HCT116 (cell line): Measurements from ENCODE around the gene PDE7B. TPM values are rescaled to one million over a fixed set of nuclear protein-coding genes. Genes with fewer than 3 reads are reported as not detected.

Source experiments
- ATAC-seq: fragments of 200-7000 bp; cut with Tn5 transposase; 2 replicates; pipeline ENCODE4 v1.9.1; 2020; ENCODE audit warnings: mild to moderate bottlenecking, moderate library complexity
- BruUV-seq: library from RNA; stranded (reverse); fragments of 400-500 nt; replicated peaks from 2 replicates; lab custom pipeline; 2021; lab: Mats Ljungman, UMichigan
- CTCF ChIA-PET: fragments of 300-600 bp; sonication (Branson Sonifier 250); formaldehyde crosslinking; loops from one replicate; lab custom pipeline; 2021; ENCODE audit warnings: antibody characterized with exemption; lab: Charles Lee
- POLR2A ChIA-PET: fragments of 300-600, 350-600 bp; sonication (Branson Sonifier 250); formaldehyde crosslinking; loops from one replicate; lab custom pipeline; 2021; ENCODE audit warnings: antibody characterized with exemption; lab: Charles Lee
- RAD21 ChIA-PET, 2 experiments: fragments of 300-600 bp; sonication (Branson Sonifier 250); formaldehyde crosslinking; loops; one replicate each; lab custom pipeline; 2023; ENCODE audit warnings: low total read pairs in 2 of 2; ENCODE audit not compliant: uncharacterized antibody in 2 of 2, unreplicated experiment in 2 of 2, low non-redundant PET in 1 of 2; lab: Charles Lee
- DNase-seq: peaks from one replicate; pipeline ENCODE4 v3.0.0-alpha.2; 2010; ENCODE audit warnings: low read depth, low spot score
- H2AFZ ChIP-seq: fragments of 200-600 bp; shearing (Covaris generic), sonication (generic); 2 replicates; pipeline ENCODE4 v1.6.1; 2017; ENCODE audit warnings: low read depth, mixed run types, mixed read lengths, antibody characterized with exemption, low read length; ENCODE audit not compliant: poor library complexity, severe bottlenecking
- H3K27ac ChIP-seq: 2 replicates; pipeline ENCODE4 v1.5.1; 2012; ENCODE audit warnings: low read depth, low read length
- H3K27me3 ChIP-seq: fragments of 200-600 bp; sonication (generic); 2 replicates; pipeline ENCODE4 v1.6.1; 2016; ENCODE audit warnings: mixed run types, low read length, mixed read lengths; ENCODE audit not compliant: insufficient read depth
- H3K36me3 ChIP-seq, 2 experiments: fragments of 200-500 bp in 1 of 2; fragments of 200-600 bp in 1 of 2; sonication (Bioruptor generic) in 1 of 2; sonication (generic) in 1 of 2; 2 replicates each; pipeline versions ENCODE4 v1.5.1 to v1.6.1; 2014 to 2016; ENCODE audit warnings: low read length in 2 of 2, inconsistent platforms in 1 of 2, mixed read lengths in 1 of 2, mixed run types in 1 of 2; ENCODE audit not compliant: insufficient read depth in 2 of 2, control insufficient read depth in 1 of 2
- H3K4me1 ChIP-seq, 2 experiments: fragments of 200-600 bp in 1 of 2; sonication (generic) in 1 of 2; 2 replicates each; pipeline versions ENCODE4 v1.5.1 to v1.6.1; 2012 to 2017; ENCODE audit warnings: low read length in 2 of 2, inconsistent platforms in 1 of 2, mild to moderate bottlenecking in 1 of 2, mixed read lengths in 1 of 2, mixed run types in 1 of 2, moderate library complexity in 1 of 2; ENCODE audit not compliant: insufficient read depth in 2 of 2, control insufficient read depth in 1 of 2
- H3K4me2 ChIP-seq: fragments of 200-600 bp; sonication (generic); 2 replicates; pipeline ENCODE4 v1.6.1; 2017; ENCODE audit warnings: mixed run types, low read length, mixed read lengths
- H3K4me3 ChIP-seq, 2 experiments: fragments of 200-600 bp in 1 of 2; sonication (generic) in 1 of 2; replicated peaks in 1 of 2; 2 replicates each; pipeline ENCODE4 v1.5.1; 2011 to 2016; ENCODE audit warnings: low read length in 2 of 2, control low read depth in 1 of 2, low read depth in 1 of 2, mild to moderate bottlenecking in 1 of 2, mixed read lengths in 1 of 2, mixed run types in 1 of 2
- H3K79me2 ChIP-seq: fragments of 200-600 bp; sonication (generic); 2 replicates; pipeline ENCODE4 v1.6.1; 2017; ENCODE audit warnings: mild to moderate bottlenecking, mixed run types, low read length, moderate library complexity, mixed read lengths; ENCODE audit not compliant: insufficient read depth
- H3K9ac ChIP-seq: fragments of 200-600 bp; sonication (generic); 2 replicates; pipeline ENCODE4 v1.6.1; 2016; ENCODE audit warnings: low read length, mixed read lengths
- H3K9me2 ChIP-seq: fragments of 200-600 bp; sonication (generic), shearing (Covaris generic); 2 replicates; pipeline ENCODE4 v1.6.1; 2017; ENCODE audit warnings: mixed run types, mild to moderate bottlenecking, moderate library complexity; ENCODE audit not compliant: insufficient read depth
- H3K9me3 ChIP-seq, 2 experiments: fragments of 200-500 bp in 1 of 2; fragments of 200-600 bp in 1 of 2; sonication (Bioruptor generic) in 1 of 2; sonication (generic) in 1 of 2; 2 replicates each; pipeline ENCODE4 v1.6.1; 2014 to 2017; ENCODE audit warnings: low read length in 2 of 2, mixed read lengths in 2 of 2, inconsistent platforms in 1 of 2, low read depth in 1 of 2, mild to moderate bottlenecking in 1 of 2, mixed run types in 1 of 2, moderate library complexity in 1 of 2; ENCODE audit not compliant: control insufficient read depth in 1 of 2, insufficient read depth in 1 of 2
- H4K20me1 ChIP-seq: fragments of 200-600 bp; sonication (generic), shearing (Covaris generic); 2 replicates; pipeline ENCODE4 v1.6.1; 2017; ENCODE audit warnings: mixed run types, mild to moderate bottlenecking, moderate library complexity; ENCODE audit not compliant: insufficient read depth
- CEBPB ChIP-seq: IDR thresholded peaks from 2 replicates; pipeline ENCODE4 v1.6.1; 2012; ENCODE audit warnings: low read depth
- EZH2 ChIP-seq: fragments of 200-600 bp; sonication (generic); IDR thresholded peaks from 2 replicates; pipeline ENCODE4 v1.6.1; 2017; ENCODE audit warnings: antibody characterized with exemption, mixed run types
- POLR2A ChIP-seq: IDR thresholded peaks from 2 replicates; pipeline ENCODE4 v1.7.0; 2011; ENCODE audit warnings: borderline replicate concordance; ENCODE audit not compliant: insufficient read depth, insufficient read length; ENCODE audit errors: extremely low read depth
- intact Hi-C: fragments of 100-400 bp; cut with micrococcal nuclease; formaldehyde crosslinking; loops from 2 replicates; pipeline ENCODE4 v1.10.0; 2022
- total RNA-seq: library from RNA; stranded (reverse); gene quantifications from one replicate; pipeline ENCODE4 v1.2.1, GENCODE V29; 2021; ENCODE audit not compliant: unreplicated experiment
- TF ChIP-seq, protein P1 (sequence below): IDR thresholded peaks from 2 replicates; pipeline ENCODE4 v1.6.1; 2012; ENCODE audit warnings: low read depth
- TF ChIP-seq, protein P2 (sequence below), 3 experiments: fragments of 200-600 bp in 1 of 3; sonication (generic) in 1 of 3; IDR thresholded peaks in 2 of 3; conservative IDR thresholded peaks in 1 of 3; 2 replicates each; pipeline ENCODE4 v1.5.1; 2012 to 2017; ENCODE audit warnings: low read depth in 2 of 3, low read length in 2 of 3, antibody characterized with exemption in 1 of 3, borderline replicate concordance in 1 of 3, control low read depth in 1 of 3, mild to moderate bottlenecking in 1 of 3, mixed read lengths in 1 of 3, mixed run types in 1 of 3, moderate library complexity in 1 of 3; ENCODE audit not compliant: insufficient read depth in 1 of 3
- TF ChIP-seq, protein P3 (sequence below): IDR thresholded peaks from 2 replicates; pipeline ENCODE4 v1.6.1; 2011; ENCODE audit warnings: mild to moderate bottlenecking, low read length, moderate library complexity; ENCODE audit not compliant: insufficient replicate concordance; ENCODE audit errors: extremely low read depth

The PDE7B gene
- total RNA-seq, 1 experiment from 2014 or later = 0.61 TPM

DNA sequence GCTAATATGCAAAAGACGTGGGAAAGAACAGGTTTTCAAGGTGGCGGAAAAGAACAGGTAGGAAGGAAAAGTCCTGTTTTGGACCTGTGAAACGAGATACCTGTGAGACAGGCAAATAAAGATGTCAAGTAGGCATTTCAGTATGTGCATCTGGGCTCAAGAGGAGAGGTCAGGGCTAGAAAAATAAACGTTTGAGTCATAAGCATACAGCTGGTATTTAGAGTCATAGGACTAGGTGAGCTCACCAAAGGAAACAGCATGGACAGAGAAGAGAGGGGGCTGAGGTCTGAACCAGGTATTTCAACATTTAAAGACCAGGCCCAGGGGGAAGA is 383.7 kb downstream of the PDE7B start:
- POLR2A ChIA-PET = no interaction called here
- ATAC-seq (no peak), DNase-seq (no peak)
- Histone ChIP-seq H3K9ac (no peak overlapping the region), H2AFZ (no peak overlapping the region), H3K9me2 (no peaks in the 10 kb centered on the region), H3K36me3 (peaks cover 4 to 15% of the 10 kb centered on the region in 2 experiments; a peak in 2 of 4 replicates), H3K27ac (no peak overlapping the region), H3K4me1 (no peaks in the 10 kb centered on the region), H3K4me2 (no peak overlapping the region), H4K20me1 (no peaks in the 10 kb centered on the region), H3K27me3 (no peaks in the 10 kb centered on the region), H3K79me2 (no peaks in the 10 kb centered on the region), H3K9me3 (no peaks in the 10 kb centered on the region), H3K4me3 (no peak overlapping the region)
- CTCF ChIA-PET = no interaction called here
- intact Hi-C loops = no loop called here
- BruUV-seq = no TSS peak
- no peak for TF ChIP-seq EZH2
- TF ChIP-seq, protein P1, sequence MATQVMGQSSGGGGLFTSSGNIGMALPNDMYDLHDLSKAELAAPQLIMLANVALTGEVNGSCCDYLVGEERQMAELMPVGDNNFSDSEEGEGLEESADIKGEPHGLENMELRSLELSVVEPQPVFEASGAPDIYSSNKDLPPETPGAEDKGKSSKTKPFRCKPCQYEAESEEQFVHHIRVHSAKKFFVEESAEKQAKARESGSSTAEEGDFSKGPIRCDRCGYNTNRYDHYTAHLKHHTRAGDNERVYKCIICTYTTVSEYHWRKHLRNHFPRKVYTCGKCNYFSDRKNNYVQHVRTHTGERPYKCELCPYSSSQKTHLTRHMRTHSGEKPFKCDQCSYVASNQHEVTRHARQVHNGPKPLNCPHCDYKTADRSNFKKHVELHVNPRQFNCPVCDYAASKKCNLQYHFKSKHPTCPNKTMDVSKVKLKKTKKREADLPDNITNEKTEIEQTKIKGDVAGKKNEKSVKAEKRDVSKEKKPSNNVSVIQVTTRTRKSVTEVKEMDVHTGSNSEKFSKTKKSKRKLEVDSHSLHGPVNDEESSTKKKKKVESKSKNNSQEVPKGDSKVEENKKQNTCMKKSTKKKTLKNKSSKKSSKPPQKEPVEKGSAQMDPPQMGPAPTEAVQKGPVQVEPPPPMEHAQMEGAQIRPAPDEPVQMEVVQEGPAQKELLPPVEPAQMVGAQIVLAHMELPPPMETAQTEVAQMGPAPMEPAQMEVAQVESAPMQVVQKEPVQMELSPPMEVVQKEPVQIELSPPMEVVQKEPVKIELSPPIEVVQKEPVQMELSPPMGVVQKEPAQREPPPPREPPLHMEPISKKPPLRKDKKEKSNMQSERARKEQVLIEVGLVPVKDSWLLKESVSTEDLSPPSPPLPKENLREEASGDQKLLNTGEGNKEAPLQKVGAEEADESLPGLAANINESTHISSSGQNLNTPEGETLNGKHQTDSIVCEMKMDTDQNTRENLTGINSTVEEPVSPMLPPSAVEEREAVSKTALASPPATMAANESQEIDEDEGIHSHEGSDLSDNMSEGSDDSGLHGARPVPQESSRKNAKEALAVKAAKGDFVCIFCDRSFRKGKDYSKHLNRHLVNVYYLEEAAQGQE = no peak
- TF ChIP-seq, protein P2, sequence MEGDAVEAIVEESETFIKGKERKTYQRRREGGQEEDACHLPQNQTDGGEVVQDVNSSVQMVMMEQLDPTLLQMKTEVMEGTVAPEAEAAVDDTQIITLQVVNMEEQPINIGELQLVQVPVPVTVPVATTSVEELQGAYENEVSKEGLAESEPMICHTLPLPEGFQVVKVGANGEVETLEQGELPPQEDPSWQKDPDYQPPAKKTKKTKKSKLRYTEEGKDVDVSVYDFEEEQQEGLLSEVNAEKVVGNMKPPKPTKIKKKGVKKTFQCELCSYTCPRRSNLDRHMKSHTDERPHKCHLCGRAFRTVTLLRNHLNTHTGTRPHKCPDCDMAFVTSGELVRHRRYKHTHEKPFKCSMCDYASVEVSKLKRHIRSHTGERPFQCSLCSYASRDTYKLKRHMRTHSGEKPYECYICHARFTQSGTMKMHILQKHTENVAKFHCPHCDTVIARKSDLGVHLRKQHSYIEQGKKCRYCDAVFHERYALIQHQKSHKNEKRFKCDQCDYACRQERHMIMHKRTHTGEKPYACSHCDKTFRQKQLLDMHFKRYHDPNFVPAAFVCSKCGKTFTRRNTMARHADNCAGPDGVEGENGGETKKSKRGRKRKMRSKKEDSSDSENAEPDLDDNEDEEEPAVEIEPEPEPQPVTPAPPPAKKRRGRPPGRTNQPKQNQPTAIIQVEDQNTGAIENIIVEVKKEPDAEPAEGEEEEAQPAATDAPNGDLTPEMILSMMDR (IDR thresholded peaks at IDR 0.05 in 2 of 3, conservative IDR thresholded peaks at IDR 0.05 in 1 of 3; ENCODE audit: borderline replicate concordance in 1 of 3, insufficient read depth in 1 of 3, low read depth in 2 of 3, low read length in 2 of 3) = no peak
- no peak for TF ChIP-seq CEBPB
- TF ChIP-seq, protein P3, sequence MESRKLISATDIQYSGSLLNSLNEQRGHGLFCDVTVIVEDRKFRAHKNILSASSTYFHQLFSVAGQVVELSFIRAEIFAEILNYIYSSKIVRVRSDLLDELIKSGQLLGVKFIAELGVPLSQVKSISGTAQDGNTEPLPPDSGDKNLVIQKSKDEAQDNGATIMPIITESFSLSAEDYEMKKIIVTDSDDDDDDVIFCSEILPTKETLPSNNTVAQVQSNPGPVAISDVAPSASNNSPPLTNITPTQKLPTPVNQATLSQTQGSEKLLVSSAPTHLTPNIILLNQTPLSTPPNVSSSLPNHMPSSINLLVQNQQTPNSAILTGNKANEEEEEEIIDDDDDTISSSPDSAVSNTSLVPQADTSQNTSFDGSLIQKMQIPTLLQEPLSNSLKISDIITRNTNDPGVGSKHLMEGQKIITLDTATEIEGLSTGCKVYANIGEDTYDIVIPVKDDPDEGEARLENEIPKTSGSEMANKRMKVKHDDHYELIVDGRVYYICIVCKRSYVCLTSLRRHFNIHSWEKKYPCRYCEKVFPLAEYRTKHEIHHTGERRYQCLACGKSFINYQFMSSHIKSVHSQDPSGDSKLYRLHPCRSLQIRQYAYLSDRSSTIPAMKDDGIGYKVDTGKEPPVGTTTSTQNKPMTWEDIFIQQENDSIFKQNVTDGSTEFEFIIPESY = no peak
- no peak for TF ChIP-seq POLR2A
- RAD21 ChIA-PET = no interaction called here
